SK-N-SH (cell line): ENCODE measurements around the gene IL11RA. TPM values are rescaled to one million over a fixed set of nuclear protein-coding genes. Genes with fewer than 3 reads are reported as not detected.
A peak's percentile ranks its signal among the peaks of the same experiment; 100 is the strongest.

Experiments
- CTCF ChIA-PET: fragments of 300-600, 350-600 bp; formaldehyde crosslinking; extraction: SDS; loops from one replicate; lab custom pipeline; 2021; lab: Yijun Ruan, JAX
- POLR2A ChIA-PET: fragments of 350-600 bp; sonication (Branson Sonifier 250); formaldehyde crosslinking; extraction: SDS; loops from one replicate; lab custom pipeline; 2020; ENCODE audit warnings: antibody characterized with exemption, inconsistent platforms; lab: Yijun Ruan, JAX
- DNase-seq: peaks from one replicate; pipeline ENCODE4 v3.0.0; 2012
- H2AFZ ChIP-seq: fragments of 200-600 bp; sonication (generic); 2 replicates; pipeline ENCODE4 v1.8.1; 2016; ENCODE audit warnings: antibody characterized with exemption, mild to moderate bottlenecking, low read depth
- H3F3A ChIP-seq: fragments of 200-600 bp; sonication (generic); replicated peaks from 2 replicates; pipeline ENCODE3; 2016; ENCODE audit warnings: antibody characterized with exemption, mild to moderate bottlenecking; ENCODE audit not compliant: insufficient read depth
- H3K27ac ChIP-seq, 2 experiments: fragments of 200-500 bp in 1 of 2; fragments of 200-600 bp in 1 of 2; sonication (Bioruptor generic) in 1 of 2; sonication (generic), shearing (Covaris generic) in 1 of 2; 2 replicates each; pipeline versions ENCODE4 v1.5.1 to v1.6.1; 2014 to 2016; ENCODE audit warnings: low read depth in 2 of 2, inconsistent platforms in 1 of 2, low read length in 1 of 2, mild to moderate bottlenecking in 1 of 2, mixed read lengths in 1 of 2
- H3K27me3 ChIP-seq: fragments of 200-600 bp; sonication (generic), shearing (Covaris generic); 2 replicates; pipeline ENCODE4 v1.6.1; 2016; ENCODE audit warnings: mixed run types; ENCODE audit not compliant: insufficient read depth
- H3K36me3 ChIP-seq, 2 experiments: fragments of 200-500 bp in 1 of 2; fragments of 200-600 bp in 1 of 2; sonication (Bioruptor generic) in 1 of 2; sonication (generic) in 1 of 2; replicated peaks in 1 of 2; 2 replicates each; pipeline versions ENCODE3 to v1.5.1; 2014 to 2016; ENCODE audit warnings: low read length in 1 of 2, mild to moderate bottlenecking in 1 of 2; ENCODE audit not compliant: insufficient read depth in 2 of 2, control insufficient read depth in 1 of 2
- H3K4me1 ChIP-seq, 2 experiments: fragments of 200-500 bp in 1 of 2; fragments of 200-600 bp in 1 of 2; sonication (Bioruptor generic) in 1 of 2; sonication (generic), shearing (Covaris generic) in 1 of 2; 2 replicates each; pipeline versions ENCODE4 v1.5.1 to v1.6.1; 2014 to 2016; ENCODE audit warnings: low read depth in 1 of 2, low read length in 1 of 2, mixed run types in 1 of 2; ENCODE audit not compliant: insufficient read depth in 2 of 2, control insufficient read depth in 1 of 2
- H3K4me2 ChIP-seq: fragments of 200-600 bp; sonication (generic), shearing (Covaris generic); 2 replicates; pipeline ENCODE4 v1.6.1; 2017; ENCODE audit warnings: mixed run types
- H3K4me3 ChIP-seq, 2 experiments: fragments of 200-500 bp in 1 of 2; fragments of 200-600 bp in 1 of 2; sonication (Bioruptor generic) in 1 of 2; sonication (generic), shearing (Covaris generic) in 1 of 2; 2 replicates each; pipeline versions ENCODE4 v1.5.1 to v1.8.1; 2014 to 2016; ENCODE audit warnings: low read depth in 2 of 2, inconsistent platforms in 1 of 2, low read length in 1 of 2, mild to moderate bottlenecking in 1 of 2, mixed read lengths in 1 of 2, moderate library complexity in 1 of 2
- H3K79me2 ChIP-seq: fragments of 200-600 bp; sonication (generic); 2 replicates; pipeline ENCODE4 v1.8.1; 2017; ENCODE audit warnings: mild to moderate bottlenecking; ENCODE audit not compliant: insufficient read depth
- H3K9ac ChIP-seq: fragments of 200-600 bp; sonication (generic); 2 replicates; pipeline ENCODE4 v1.6.1; 2017; ENCODE audit warnings: mixed run types
- H3K9me2 ChIP-seq: fragments of 200-600 bp; sonication (generic); 2 replicates; pipeline ENCODE4 v1.6.1; 2017; ENCODE audit warnings: mixed run types
- H3K9me3 ChIP-seq: fragments of 200-600 bp; sonication (generic); 2 replicates; pipeline ENCODE4 v1.6.1; 2017; ENCODE audit warnings: mixed run types, mild to moderate bottlenecking, moderate library complexity
- H4K20me1 ChIP-seq: fragments of 200-600 bp; sonication (generic); 2 replicates; pipeline ENCODE4 v1.6.1; 2017; ENCODE audit warnings: mild to moderate bottlenecking, mixed run types; ENCODE audit not compliant: insufficient read depth
- CHD2 ChIP-seq: fragments of 150-350 bp; IDR thresholded peaks from 2 replicates; pipeline ENCODE4 v1.6.1; 2018; ENCODE audit warnings: low read length; ENCODE audit not compliant: partially characterized antibody
- CTCF ChIP-seq: fragments of 200-600 bp; sonication (generic); IDR thresholded peaks from 2 replicates; pipeline ENCODE4 v1.6.1; 2017; ENCODE audit warnings: antibody characterized with exemption, mild to moderate bottlenecking, moderate library complexity
- ELF1 ChIP-seq: IDR thresholded peaks from 2 replicates; pipeline ENCODE4 v1.4.0; 2012
- EP300 ChIP-seq, 2 experiments: IDR thresholded peaks; 2 replicates each; pipeline versions ENCODE4 v1.4.0 to v1.6.1; 2012; ENCODE audit warnings: borderline replicate concordance in 1 of 2, low read depth in 1 of 2, low read length in 1 of 2
- EZH2phosphoT487 ChIP-seq: fragments of 200-600 bp; sonication (generic); IDR thresholded peaks from 2 replicates; pipeline ENCODE4 v1.6.1; 2017; ENCODE audit warnings: low read depth, mixed run types, mild to moderate bottlenecking, antibody characterized with exemption, moderate library complexity, borderline replicate concordance
- FOSL2 ChIP-seq: IDR thresholded peaks from 2 replicates; pipeline ENCODE4 v1.4.0; 2012; ENCODE audit warnings: low read depth, mild to moderate bottlenecking, moderate library complexity, borderline replicate concordance
- FOXJ3 ChIP-seq: sonication (generic); formaldehyde crosslinking; IDR thresholded peaks from 2 replicates; pipeline ENCODE4 v1.5.1; 2020; ENCODE audit warnings: mild to moderate bottlenecking, missing genetic modification reagents
- FOXM1 ChIP-seq: IDR thresholded peaks from 2 replicates; pipeline ENCODE4 v1.4.0; 2012; ENCODE audit warnings: low read depth, mild to moderate bottlenecking
- GABPA ChIP-seq: IDR thresholded peaks from 2 replicates; pipeline ENCODE4 v1.4.0; 2012; ENCODE audit warnings: low read depth, mild to moderate bottlenecking
- GATA2 ChIP-seq: sonication (generic); formaldehyde crosslinking; IDR thresholded peaks from 2 replicates; pipeline ENCODE4 v1.5.0; 2020; ENCODE audit warnings: mild to moderate bottlenecking, missing genetic modification reagents
- JUND ChIP-seq: IDR thresholded peaks from 2 replicates; pipeline ENCODE4 v1.4.0; 2012
- MAX ChIP-seq: IDR thresholded peaks from 2 replicates; pipeline ENCODE4 v1.4.0; 2012; ENCODE audit warnings: low read depth
- MEF2A ChIP-seq: IDR thresholded peaks from 2 replicates; pipeline ENCODE4 v1.4.0; 2012; ENCODE audit warnings: low read depth, borderline replicate concordance
- MXI1 ChIP-seq: IDR thresholded peaks from 2 replicates; pipeline ENCODE4 v1.6.1; 2012; ENCODE audit warnings: mild to moderate bottlenecking, low read depth, low read length, improper control_type of control experiment
- NRF1 ChIP-seq: IDR thresholded peaks from 2 replicates; pipeline ENCODE4 v1.6.1; 2012; ENCODE audit warnings: low read depth, mild to moderate bottlenecking, low read length
- PBX3 ChIP-seq: IDR thresholded peaks from 2 replicates; pipeline ENCODE4; 2012
- POLR2AphosphoS5 ChIP-seq: IDR thresholded peaks from 2 replicates; pipeline ENCODE4 v1.6.1; 2012; ENCODE audit warnings: low read depth, low read length
- REST ChIP-seq: IDR thresholded peaks from 2 replicates; pipeline ENCODE4 v1.6.1; 2012; ENCODE audit warnings: mild to moderate bottlenecking, low read depth, low read length, moderate library complexity
- RFX5 ChIP-seq: IDR thresholded peaks from 2 replicates; pipeline ENCODE4 v1.6.1; 2012; ENCODE audit warnings: mild to moderate bottlenecking, improper control_type of control experiment, low read length
- SIN3A ChIP-seq: IDR thresholded peaks from 2 replicates; pipeline ENCODE4 v1.6.1; 2012; ENCODE audit warnings: low read depth, mild to moderate bottlenecking, low read length, moderate library complexity, borderline replicate concordance
- SMC3 ChIP-seq: IDR thresholded peaks from 2 replicates; pipeline ENCODE4 v1.6.1; 2012; ENCODE audit warnings: low read depth, low read length, improper control_type of control experiment
- TAF1 ChIP-seq: IDR thresholded peaks from 2 replicates; pipeline ENCODE4 v1.6.1; 2012; ENCODE audit warnings: low read depth, mild to moderate bottlenecking, low read length, moderate library complexity, borderline replicate concordance
- TCF12 ChIP-seq: IDR thresholded peaks from 2 replicates; pipeline ENCODE4 v1.4.0; 2012
- TEAD4 ChIP-seq: IDR thresholded peaks from 2 replicates; pipeline ENCODE4 v1.4.0; 2012; ENCODE audit warnings: mild to moderate bottlenecking, borderline replicate concordance; ENCODE audit not compliant: insufficient read depth
- USF2 ChIP-seq: fragments of 150-350 bp; IDR thresholded peaks from 2 replicates; pipeline ENCODE4 v1.6.1; 2017; ENCODE audit warnings: antibody characterized with exemption, low read length, low read depth, borderline replicate concordance
- YY1 ChIP-seq: IDR thresholded peaks from 2 replicates; pipeline ENCODE4 v1.4.0; 2012; ENCODE audit warnings: low read depth, mild to moderate bottlenecking
- WGBS: methylation state at CpG from one replicate; pipeline ENCODE4 v1.1.6; 2017; ENCODE audit warnings: low lambda C conversion rate; 5-methylcytosine and 5-hydroxymethylcytosine counted together
- polyA plus RNA-seq, 3 experiments: library from polyadenylated mRNA; depleted of rRNA; stranded (reverse); fragments of >200 nt; gene quantifications; 2 replicates each; pipeline ENCODE4 v1.2.3, GENCODE V29; 2012

The IL11RA gene
- polyA plus RNA-seq, 1 of the 3 experiments (the other 2 are of a cell fraction): 16.5 TPM

GRCh38 chr9:34654323-34655051 is 2.5 kb downstream of the IL11RA start:
- DNase-seq: peak; percentile 92
- TF ChIP-seq EZH2phosphoT487 (no peak), JUND (no peak), FOXJ3 (CRISPR knock-in tag) (peak; percentile 39; the same call in 1 of the 2 replicates), TCF12 (peak; percentile 94), FOSL2 (no peak), SIN3A (no peak), TEAD4 (no peak), CHD2 (peak; percentile 63), YY1 (no peak), ELF1 (no peak), REST (no peak), GATA2 (peak; percentile 81), GABPA (no peak), NRF1 (peak; percentile 34; the same call in 1 of the 2 replicates), CTCF (no peak), FOXM1 (no peak), POLR2AphosphoS5 (no peak; the same call in 1 of the 2 replicates), RFX5 (no peak), MEF2A (no peak), TAF1 (no peak), MAX (peak; percentile 53; the same call in 1 of the 2 replicates), PBX3 (peak; percentile 36; the same call in 1 of the 2 replicates), EP300 (IDR thresholded peaks at IDR 0.05; ENCODE audit: borderline replicate concordance in 1 of 2, low read depth in 1 of 2, low read length in 1 of 2) (peak; percentile 13 to 17; a peak in 2 of 4 replicates), USF2 (no peak), MXI1 (peak; percentile 38; the same call in 1 of the 2 replicates), SMC3 (no peak)

More at GRCh38 chr9:34654323-34655051, 2.5 kb downstream of the IL11RA start:
- Histone ChIP-seq H3K4me2 (peak overlapping the region; percentile 76; the same call in 1 of the 2 replicates), H3K4me3 (no peak overlapping the region; a peak in 1 of 4 replicates), H2AFZ (no peak overlapping the region), H3K9me2 (no peaks in the 10 kb centered on the region), H3F3A (peaks cover 3% of the 10 kb centered on the region), H3K9ac (no peak overlapping the region), H3K9me3 (no peaks in the 10 kb centered on the region), H3K36me3 (peaks cover 3 to 5% of the 10 kb centered on the region in 2 experiments), H3K4me1 (peaks cover 20 to 65% of the 10 kb centered on the region in 2 experiments), H3K79me2 (no peaks in the 10 kb centered on the region), H4K20me1 (no peaks in the 10 kb centered on the region), H3K27me3 (no peaks in the 10 kb centered on the region), H3K27ac (peak overlapping the region; percentile 67 to 96; a peak in 3 of 4 replicates)
- CTCF ChIA-PET: interaction anchor here (0.7 to 14.1 kb wide), 7 partner anchors 8 to 50 kb away, joined by 3 to 152 read pairs (median 4); partner anchors contain the start of genes GALT and SIGMAR1
- POLR2A ChIA-PET: interaction anchor here (0.6 to 1.7 kb wide), 3 partner anchors 11 to 38 kb away, joined by 3 to 7 read pairs (median 6); no protein-coding TSS in a partner anchor
- WGBS: 29% methylated on average over 9 of the region's 11 CpGs
